GM12878 (cell line): ENCODE measurements around the gene UBE2D4. TPM values are rescaled to one million over a fixed set of nuclear protein-coding genes. Genes with fewer than 3 reads are reported as not detected.
"Not testable (repeated sequence)": the region's sequence is repeated elsewhere in the genome, so short reads cannot be mapped to it uniquely, and the experiment has no call there.

Experiments used
- ATAC-seq: fragments of 200-7000 bp; cut with Tn5 transposase; 3 replicates; pipeline ENCODE4 v1.9.1; 2020; ENCODE audit warnings: mild to moderate bottlenecking, moderate library complexity
- BruUV-seq: library from RNA; stranded (reverse); fragments of 400-500 nt; replicated peaks from 2 replicates; lab custom pipeline; 2021; lab: Mats Ljungman, UMichigan
- CTCF ChIA-PET: fragments of 300-600 bp; sonication (Branson Sonifier 250); formaldehyde crosslinking; extraction: SDS; loops from one replicate; lab custom pipeline; 2021; ENCODE audit warnings: inconsistent platforms; lab: Yijun Ruan, JAX
- POLR2A ChIA-PET: fragments of 350-600 bp; formaldehyde crosslinking; extraction: SDS; loops from one replicate; lab custom pipeline; 2021; ENCODE audit warnings: inconsistent platforms; lab: Charles Lee
- RAD21 ChIA-PET: fragments of 300-600 bp; sonication (Branson Sonifier 250); formaldehyde crosslinking; loops from one replicate; lab custom pipeline; 2023; ENCODE audit warnings: antibody characterized with exemption; ENCODE audit not compliant: unreplicated experiment; lab: Charles Lee
- SMC1A ChIA-PET: fragments of 300-600 bp; sonication (Branson Sonifier 250); formaldehyde crosslinking; loops from one replicate; lab custom pipeline; 2023; ENCODE audit not compliant: unreplicated experiment, uncharacterized antibody; lab: Charles Lee
- DNase-seq: peaks from one replicate; pipeline ENCODE4 v3.0.0-alpha.2; 2011; ENCODE audit warnings: low read depth, low spot score
- FAIRE-seq: peaks from 3 replicates; lab custom pipeline; 2011; peaks lifted over from hg19 to GRCh38; lab: Jason Lieb, UNC
- H2AFZ ChIP-seq: 2 replicates; pipeline ENCODE4 v1.6.0; 2011; ENCODE audit warnings: low read depth, low read length, control low read depth; ENCODE audit not compliant: control insufficient read depth
- H3K27ac ChIP-seq: 2 replicates; pipeline ENCODE4 v1.5.1; 2011; ENCODE audit warnings: control low read depth; ENCODE audit not compliant: control insufficient read depth, insufficient read depth
- H3K27me3 ChIP-seq, 2 experiments: replicated peaks in 1 of 2; 2 replicates each; pipeline versions ENCODE4 v1.6.0 to v1.6.1; 2011; ENCODE audit warnings: low read length in 1 of 2; ENCODE audit not compliant: control insufficient read depth in 2 of 2, insufficient read depth in 2 of 2
- H3K36me3 ChIP-seq, 2 experiments: 2 replicates each; pipeline ENCODE4 v1.5.1; 2011; ENCODE audit warnings: low read length in 1 of 2; ENCODE audit not compliant: control insufficient read depth in 2 of 2, insufficient read depth in 2 of 2
- H3K4me1 ChIP-seq: 2 replicates; pipeline ENCODE4 v1.6.1; 2011; ENCODE audit warnings: mild to moderate bottlenecking, low read length, moderate library complexity, mixed read lengths; ENCODE audit not compliant: control insufficient read depth, insufficient read depth
- H3K4me2 ChIP-seq: 2 replicates; pipeline ENCODE4 v1.6.0; 2011; ENCODE audit warnings: control low read depth; ENCODE audit not compliant: control insufficient read depth, insufficient read depth
- H3K4me3 ChIP-seq: fragments of 200-600 bp; sonication (generic); 2 replicates; pipeline ENCODE4 v1.5.1; 2016
- H3K79me2 ChIP-seq: 2 replicates; pipeline ENCODE4 v1.6.0; 2011; ENCODE audit warnings: low read length; ENCODE audit not compliant: control insufficient read depth, insufficient read depth
- H3K9ac ChIP-seq: 2 replicates; pipeline ENCODE4 v1.8.0; 2011; ENCODE audit warnings: low read length, control low read depth, mixed read lengths; ENCODE audit not compliant: control insufficient read depth, insufficient read depth
- H3K9me3 ChIP-seq: replicated peaks from 3 replicates; pipeline ENCODE4 v1.5.1; 2011; ENCODE audit warnings: mild to moderate bottlenecking, low read length; ENCODE audit not compliant: control insufficient read depth, insufficient read depth
- H4K20me1 ChIP-seq: 2 replicates; pipeline ENCODE4 v1.6.0; 2011; ENCODE audit not compliant: control insufficient read depth, insufficient read depth
- RAD21 ChIP-seq: IDR thresholded peaks from 2 replicates; pipeline ENCODE4 v1.6.1; 2011; ENCODE audit warnings: mild to moderate bottlenecking, low read depth, low read length, moderate library complexity; ENCODE audit not compliant: insufficient read depth
- SMC3 ChIP-seq: IDR thresholded peaks from 2 replicates; pipeline ENCODE4 v1.6.1; 2011; ENCODE audit warnings: low read length, improper control_type of control experiment, borderline replicate concordance
- YY1 ChIP-seq: IDR thresholded peaks from 2 replicates; pipeline ENCODE4 v1.6.1; 2011; ENCODE audit warnings: low read depth, mild to moderate bottlenecking, low read length
- WGBS: methylation state at CpG from one replicate; pipeline ENCODE4 v1.1.6; 2016; ENCODE audit warnings: low lambda C conversion rate; ENCODE audit not compliant: insufficient replicate concordance, insufficient coverage; ENCODE audit errors: missing lambda C conversion rate; 5-methylcytosine and 5-hydroxymethylcytosine counted together
- in situ Hi-C: fragments of 300-500 bp; cut with MboI; formaldehyde crosslinking; loops from 9 replicates; pipeline ENCODE4 v1.14.3; 2018; ENCODE audit warnings: mixed read lengths
- intact Hi-C: fragments of 100-400 bp; cut with micrococcal nuclease; formaldehyde crosslinking; loops from one replicate; pipeline ENCODE4 v1.14.2; 2022; ENCODE audit not compliant: unreplicated experiment
- polyA plus RNA-seq, 11 experiments: library from polyadenylated mRNA; depleted of rRNA in 4 of 11; unstranded in 6 of 11; stranded (reverse) in 5 of 11; fragments of >200 nt; fragmentation: Nextera tagmentation in 4 of 11; fragmentation: Illumina TruSeq in 1 of 11; extraction: Ambion mirVana in 4 of 11; extraction: Trizol in 1 of 11; gene quantifications; 1 replicate in 1 of 11; 2 replicates in 10 of 11; pipeline versions ENCODE4 v1.2.1 to v1.2.3, GENCODE V29; 2011 to 2016; ENCODE audit warnings: inconsistent platforms in 2 of 11, missing spikeins in 2 of 11, low read depth in 1 of 11
- total RNA-seq, 4 experiments: library from RNA; depleted of rRNA in 3 of 4; stranded (reverse); fragments of >200 nt in 3 of 4; fragmentation: Illumina TruSeq in 1 of 4; extraction: Trizol in 1 of 4; gene quantifications; 2 replicates each; pipeline versions ENCODE4 v1.2.1 to v1.2.3, GENCODE V29; 2013 to 2021
- TF ChIP-seq, protein P1 (sequence below), 3 experiments: IDR thresholded peaks in 2 of 3; conservative IDR thresholded peaks in 1 of 3; 2 replicates each; pipeline ENCODE4 v1.5.1; 2011; ENCODE audit warnings: low read depth in 3 of 3, low read length in 3 of 3, mild to moderate bottlenecking in 3 of 3, control low read depth in 2 of 3, moderate library complexity in 2 of 3, inconsistent platforms in 1 of 3, mixed read lengths in 1 of 3; ENCODE audit not compliant: control insufficient read depth in 2 of 3, insufficient read depth in 1 of 3; ENCODE audit errors: extremely low read depth in 1 of 3

Gene UBE2D4
- total and polyA plus RNA-seq, 10 of the 15 experiments (the other 5 are each of a cell fraction or from before 2014, with no cell fraction given): 3.5 to 16.6 (median 10.3) TPM

DNA sequence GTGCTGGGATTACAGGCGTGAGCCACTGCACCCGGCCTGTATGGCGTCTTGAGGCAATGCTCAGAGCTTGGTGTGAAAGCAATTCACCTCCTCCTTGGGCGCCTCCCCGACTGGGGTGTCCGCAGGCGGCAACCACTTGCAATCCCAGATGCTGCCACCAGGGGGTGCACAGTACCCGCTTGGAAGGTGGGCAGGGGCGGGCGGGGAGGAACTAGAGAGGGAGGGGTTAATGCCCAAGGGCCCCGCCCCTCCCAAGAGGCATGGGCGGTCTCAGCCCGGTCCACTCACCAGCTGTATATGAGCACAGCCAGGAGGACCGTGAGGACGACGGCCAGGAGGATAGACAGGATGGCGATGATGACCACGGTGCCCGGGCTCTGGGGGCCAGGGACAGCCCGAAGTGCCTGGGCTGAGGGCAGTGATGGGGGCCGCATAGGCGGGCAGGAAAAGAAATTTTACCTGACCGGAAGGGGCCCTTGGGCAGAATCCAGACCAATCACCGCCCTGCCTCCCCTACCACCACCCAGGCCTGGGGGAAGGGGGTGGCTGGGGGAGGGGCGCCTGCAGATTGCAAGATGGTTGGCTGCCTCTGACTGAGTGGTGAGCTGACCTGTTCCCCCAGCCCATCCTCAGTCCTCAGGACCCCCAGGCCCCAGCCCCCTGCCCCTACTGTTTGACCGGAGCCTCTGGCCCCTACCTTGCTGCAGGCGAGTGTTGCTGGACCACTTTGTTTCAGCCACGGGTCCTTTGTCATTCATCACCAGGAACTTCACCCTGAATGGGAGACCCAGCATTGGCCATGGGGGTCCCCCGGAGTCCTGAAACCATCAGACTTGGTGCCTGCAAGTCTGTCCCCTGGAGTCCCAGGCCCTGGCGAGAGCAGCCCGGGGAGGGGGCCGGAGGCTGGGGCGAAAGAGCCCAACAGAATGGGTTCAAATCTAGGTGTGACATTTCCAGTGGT is 59.9 kb downstream of the UBE2D4 start:
- SMC1A ChIA-PET, H3K9ac ChIP-seq, H3K9me3 ChIP-seq, H3K27ac ChIP-seq, H3K4me2 ChIP-seq, in situ Hi-C loops, BruUV-seq, CTCF ChIA-PET, H4K20me1 ChIP-seq, FAIRE-seq, H3K4me1 ChIP-seq, H3K36me3 ChIP-seq, POLR2A ChIA-PET, intact Hi-C loops, H3K27me3 ChIP-seq, H3K79me2 ChIP-seq: not testable (repeated sequence)
- 37% methylated on average over 22 of the region's 33 CpGs for WGBS
- ATAC-seq: peak; percentile 98
- H3K4me3 ChIP-seq: peak overlapping the region; percentile 47; the same call in 1 of the 2 replicates
- H2AFZ ChIP-seq: peak overlapping the region; percentile 37; the same call in 1 of the 2 replicates
- peak; percentile 45 for DNase-seq
- RAD21 ChIA-PET: interaction anchor here (0.6 kb wide), 1 partner anchor 33 kb away, joined by 3 read pairs; no protein-coding TSS in a partner anchor
- TF ChIP-seq SMC3 (peak; percentile 17; the same call in 1 of the 2 replicates), RAD21 (peak; percentile 69), YY1 (0 out of 2 replicates have a peak, but pooled peaks have one; percentile 22)
- TF ChIP-seq, protein P1, sequence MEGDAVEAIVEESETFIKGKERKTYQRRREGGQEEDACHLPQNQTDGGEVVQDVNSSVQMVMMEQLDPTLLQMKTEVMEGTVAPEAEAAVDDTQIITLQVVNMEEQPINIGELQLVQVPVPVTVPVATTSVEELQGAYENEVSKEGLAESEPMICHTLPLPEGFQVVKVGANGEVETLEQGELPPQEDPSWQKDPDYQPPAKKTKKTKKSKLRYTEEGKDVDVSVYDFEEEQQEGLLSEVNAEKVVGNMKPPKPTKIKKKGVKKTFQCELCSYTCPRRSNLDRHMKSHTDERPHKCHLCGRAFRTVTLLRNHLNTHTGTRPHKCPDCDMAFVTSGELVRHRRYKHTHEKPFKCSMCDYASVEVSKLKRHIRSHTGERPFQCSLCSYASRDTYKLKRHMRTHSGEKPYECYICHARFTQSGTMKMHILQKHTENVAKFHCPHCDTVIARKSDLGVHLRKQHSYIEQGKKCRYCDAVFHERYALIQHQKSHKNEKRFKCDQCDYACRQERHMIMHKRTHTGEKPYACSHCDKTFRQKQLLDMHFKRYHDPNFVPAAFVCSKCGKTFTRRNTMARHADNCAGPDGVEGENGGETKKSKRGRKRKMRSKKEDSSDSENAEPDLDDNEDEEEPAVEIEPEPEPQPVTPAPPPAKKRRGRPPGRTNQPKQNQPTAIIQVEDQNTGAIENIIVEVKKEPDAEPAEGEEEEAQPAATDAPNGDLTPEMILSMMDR (IDR thresholded peaks at IDR 0.05 in 2 of 3, conservative IDR thresholded peaks at IDR 0.05 in 1 of 3; ENCODE audit: control insufficient read depth in 2 of 3, extremely low read depth in 1 of 3, insufficient read depth in 1 of 3, low read depth in 3 of 3, low read length in 3 of 3): peak; percentile 51 to 73 (median 51)

DNA sequence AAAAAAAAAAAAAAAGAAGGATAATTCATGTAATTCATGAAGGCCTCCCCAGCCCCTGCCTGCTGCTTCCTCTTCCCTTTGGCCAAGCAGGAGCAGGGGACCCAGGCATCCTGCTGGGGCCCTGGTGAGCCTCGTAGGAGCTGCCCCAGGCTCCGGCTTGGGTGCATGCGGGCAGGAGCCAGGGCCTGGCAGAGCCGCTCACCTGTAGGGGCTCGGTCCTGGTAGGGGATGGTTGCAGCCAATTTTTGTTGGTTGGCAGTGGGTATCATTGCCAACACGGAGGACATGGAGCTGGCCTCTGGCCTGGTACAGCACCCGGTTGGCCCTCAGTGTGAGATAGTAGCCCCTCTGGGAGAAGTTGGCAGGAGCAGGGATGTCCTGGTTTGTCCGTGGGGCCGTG is 61.2 kb downstream of the UBE2D4 start:
- POLR2A ChIA-PET, BruUV-seq, DNase-seq, H3K9ac ChIP-seq, H2AFZ ChIP-seq, H3K4me2 ChIP-seq, H3K27me3 ChIP-seq, H3K79me2 ChIP-seq, intact Hi-C loops, H3K36me3 ChIP-seq, CTCF ChIA-PET, H3K9me3 ChIP-seq, SMC1A ChIA-PET, H3K4me3 ChIP-seq, FAIRE-seq, H3K27ac ChIP-seq, H4K20me1 ChIP-seq, H3K4me1 ChIP-seq, ATAC-seq, in situ Hi-C loops: not testable (repeated sequence)
- 79% methylated on average over 7 of the region's 9 CpGs for WGBS
- RAD21 ChIA-PET: interaction anchor here (0.7 kb wide), 1 partner anchor 151 kb away, joined by 3 read pairs; no protein-coding TSS in a partner anchor

DNA sequence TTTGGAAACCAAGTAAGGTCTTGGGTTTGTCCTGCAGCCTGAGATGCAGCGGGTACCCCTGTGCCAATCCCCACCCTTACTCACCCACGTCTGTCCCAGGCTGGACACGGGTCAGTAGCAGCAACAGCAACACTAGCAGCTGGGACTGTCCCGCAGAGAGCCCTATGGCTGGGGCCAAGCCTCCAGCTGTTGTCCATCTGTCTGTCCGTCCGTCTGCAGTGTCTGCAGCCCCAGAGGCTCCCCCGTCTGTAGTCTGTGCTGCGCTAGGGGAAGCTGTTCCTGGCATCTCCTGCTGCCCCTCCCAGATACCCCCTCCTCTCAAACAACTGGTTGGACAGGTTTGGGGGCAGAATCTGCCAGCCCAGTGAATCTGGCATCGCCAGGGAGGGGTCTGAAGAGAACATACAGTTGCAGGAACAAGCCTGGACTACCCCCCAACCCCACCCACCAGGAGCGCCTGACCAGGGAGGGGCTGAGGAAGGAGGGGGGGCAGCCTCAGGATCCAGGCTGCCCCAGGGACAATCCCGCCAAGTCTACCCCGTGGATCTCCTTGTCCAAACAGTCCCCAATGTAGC is 63.9 kb downstream of the UBE2D4 start:
- H4K20me1 ChIP-seq, POLR2A ChIA-PET, H3K36me3 ChIP-seq, H3K27ac ChIP-seq, intact Hi-C loops, H3K27me3 ChIP-seq, DNase-seq, H3K9ac ChIP-seq, H3K79me2 ChIP-seq, CTCF ChIA-PET, H3K4me2 ChIP-seq, FAIRE-seq, in situ Hi-C loops, H2AFZ ChIP-seq, H3K4me3 ChIP-seq, BruUV-seq, ATAC-seq, RAD21 ChIA-PET, H3K9me3 ChIP-seq, SMC1A ChIA-PET, H3K4me1 ChIP-seq: not testable (repeated sequence)
- 88% methylated on average over 12 of the region's 12 CpGs for WGBS
